CD4-positive, alpha-beta T cell treated with Interleukin-6 for 4 hours (primary cell): ENCODE measurements around the gene CLIC4.

Source experiments
- DNase-seq: peaks from one replicate; pipeline ENCODE4 v3.0.0-alpha.2; 2020; ENCODE audit warnings: mixed read lengths

CLIC4 gene

DNA sequence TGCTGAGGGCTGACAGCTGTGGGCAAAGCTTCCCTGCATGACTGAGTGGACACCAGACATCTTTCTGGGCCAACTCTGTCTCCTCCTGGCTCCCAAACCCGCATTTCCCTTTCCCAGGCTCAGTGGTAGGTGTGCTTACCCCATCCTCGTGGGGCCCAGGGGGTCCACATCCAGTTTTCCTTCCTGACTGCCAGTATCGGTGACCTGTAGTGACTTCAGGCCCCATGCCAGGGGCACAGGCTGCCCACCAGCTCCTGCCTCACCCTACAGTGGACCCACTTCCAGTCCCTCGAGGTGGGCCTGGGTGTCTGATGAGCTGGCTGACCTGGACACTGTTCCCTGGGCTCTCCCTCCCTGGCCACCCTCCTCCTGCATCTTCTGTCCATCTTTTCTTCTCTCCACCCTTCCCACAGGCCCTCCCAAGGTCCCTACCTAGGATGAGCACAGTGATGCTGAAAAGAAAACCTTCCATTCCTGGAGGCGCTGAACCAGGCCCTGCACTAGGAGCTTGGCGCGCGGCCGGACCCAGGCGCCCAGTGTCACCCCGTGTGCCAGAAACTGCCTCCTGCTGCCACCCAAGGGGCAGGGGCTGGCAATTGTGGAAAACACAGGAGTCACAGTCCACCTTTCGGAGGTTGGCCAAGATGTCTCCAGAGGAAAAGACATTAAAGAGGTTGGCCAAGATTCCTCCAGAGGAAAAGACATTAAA lies 117.7 kb downstream of the CLIC4 start:
- DNase-seq: no peak

DNA sequence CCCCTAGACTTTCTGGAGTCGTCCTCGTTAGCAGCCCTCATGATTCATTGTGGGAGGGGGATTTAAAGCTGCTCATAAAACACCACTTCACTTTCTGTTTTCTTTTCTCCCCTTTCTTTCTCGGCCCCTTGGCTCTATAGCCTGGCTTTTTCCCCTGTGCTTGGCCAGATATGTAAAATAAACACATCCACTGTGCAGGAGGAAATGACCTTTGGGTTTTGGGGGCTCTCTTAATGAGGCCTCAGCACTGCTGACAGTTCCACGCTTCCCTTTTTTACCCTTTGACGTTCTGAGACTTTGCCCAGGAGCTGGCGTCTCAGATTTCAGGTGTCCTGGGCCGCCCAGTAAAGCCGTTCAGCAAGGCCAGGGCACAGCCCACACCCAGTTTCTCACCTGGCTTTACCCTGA lies 119.1 kb downstream of the CLIC4 start:
- DNase-seq: no peak

GRCh38 chr1:24865168-24865567 lies 119.9 kb downstream of the CLIC4 start:
- no peak for DNase-seq

DNA sequence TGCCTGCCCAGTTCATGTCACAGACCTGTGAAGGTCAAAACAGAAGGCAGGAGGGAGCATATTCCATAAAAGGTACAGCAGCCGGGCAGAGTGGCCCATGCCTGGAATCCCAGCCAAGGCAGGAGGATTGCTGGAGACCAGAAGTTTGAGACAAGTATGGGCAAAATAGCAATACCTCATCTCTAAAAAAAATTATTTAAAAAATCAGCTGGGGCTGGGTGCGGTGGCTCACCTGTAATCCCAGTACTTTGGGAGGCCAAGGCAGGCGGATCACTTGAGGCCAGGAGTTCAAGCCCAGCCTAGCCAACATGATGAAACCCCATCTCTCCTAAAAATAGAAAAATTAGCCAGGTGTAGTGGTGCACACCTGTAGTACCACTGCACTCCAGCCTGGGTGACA lies 120.3 kb downstream of the CLIC4 start:
- DNase-seq: no peak

GRCh38 chr1:24866211-24867083 lies 121.2 kb downstream of the CLIC4 start:
- DNase-seq: no peak

DNA sequence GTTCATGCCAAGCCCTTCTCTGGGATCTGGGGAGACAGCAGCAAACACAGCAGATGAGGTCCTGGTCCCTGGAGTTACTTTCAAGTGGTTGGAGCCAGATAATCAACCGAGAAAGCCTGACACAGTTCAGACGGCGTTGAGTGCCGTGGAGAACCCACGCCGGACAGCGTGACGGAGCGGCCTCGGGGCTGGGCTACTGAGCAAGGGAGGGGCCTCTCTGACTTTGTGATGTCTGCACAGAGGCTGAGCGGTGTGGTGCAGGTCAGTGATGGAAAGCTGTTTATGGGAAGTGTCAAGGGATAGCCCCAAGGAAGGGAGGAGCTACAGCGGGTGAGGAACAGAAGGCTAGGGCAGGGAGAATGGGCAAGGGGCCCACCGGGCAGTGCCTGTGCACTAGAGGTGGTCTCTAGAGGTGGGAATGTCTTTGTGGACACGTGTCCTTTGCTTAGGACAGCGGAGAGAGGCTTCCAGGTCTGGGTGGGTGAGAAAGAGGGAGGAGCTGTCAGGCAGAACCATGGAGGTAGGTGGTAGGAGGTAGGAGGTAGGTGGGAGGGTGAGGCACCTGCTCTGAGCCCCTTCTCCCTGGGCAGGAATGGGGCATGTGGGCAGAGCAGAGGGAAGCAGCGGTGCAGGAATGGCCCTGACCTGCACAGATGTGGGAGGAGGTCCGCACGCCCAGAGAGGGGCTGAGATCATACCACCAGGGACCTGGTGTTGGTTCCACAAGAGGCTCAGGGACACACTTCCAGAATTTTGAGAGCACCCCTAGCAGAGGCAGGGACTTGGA lies 122.0 kb downstream of the CLIC4 start:
- no peak for DNase-seq

DNA sequence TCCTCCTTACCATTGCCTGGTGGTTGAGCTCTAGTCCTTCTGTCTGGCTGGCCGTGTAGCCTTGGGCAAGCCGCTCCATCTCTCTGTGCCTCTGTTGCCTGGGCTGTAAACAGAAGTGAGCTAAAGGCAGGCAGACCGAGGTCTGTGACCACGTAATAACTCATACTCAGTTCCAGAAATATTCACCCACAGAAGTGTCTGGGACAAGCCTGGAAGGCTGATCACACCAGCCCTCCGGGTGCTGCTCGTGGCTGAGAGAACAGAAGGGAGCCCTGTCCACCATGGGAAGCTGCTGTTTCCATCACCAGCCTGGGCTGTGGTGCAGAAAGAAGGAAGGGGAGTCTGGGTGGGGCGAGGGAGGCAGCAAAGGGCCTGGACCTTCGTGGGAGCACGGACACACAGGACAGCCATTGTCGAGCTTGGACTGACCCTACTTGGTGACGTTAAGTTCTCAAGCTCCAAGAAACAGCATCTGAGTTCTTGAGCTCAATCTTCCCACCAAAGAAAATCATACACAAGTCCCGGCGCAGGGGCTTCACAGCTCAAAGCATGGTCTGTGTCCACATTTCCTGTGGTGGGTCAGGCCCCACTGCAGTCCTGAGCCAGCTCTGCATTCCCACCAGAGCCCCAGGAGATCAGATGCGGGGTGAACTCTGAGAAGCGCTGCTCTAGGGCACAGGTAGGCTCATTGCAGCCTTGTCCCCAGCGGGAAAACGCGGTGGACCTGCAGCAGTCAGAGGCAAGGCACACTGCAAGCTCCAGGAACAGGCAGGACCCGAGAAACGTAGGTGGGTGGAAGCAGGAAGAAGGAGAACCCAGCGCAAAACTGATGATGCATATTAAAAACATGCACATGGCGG lies 123.0 kb downstream of the CLIC4 start:
- no peak for DNase-seq

DNA sequence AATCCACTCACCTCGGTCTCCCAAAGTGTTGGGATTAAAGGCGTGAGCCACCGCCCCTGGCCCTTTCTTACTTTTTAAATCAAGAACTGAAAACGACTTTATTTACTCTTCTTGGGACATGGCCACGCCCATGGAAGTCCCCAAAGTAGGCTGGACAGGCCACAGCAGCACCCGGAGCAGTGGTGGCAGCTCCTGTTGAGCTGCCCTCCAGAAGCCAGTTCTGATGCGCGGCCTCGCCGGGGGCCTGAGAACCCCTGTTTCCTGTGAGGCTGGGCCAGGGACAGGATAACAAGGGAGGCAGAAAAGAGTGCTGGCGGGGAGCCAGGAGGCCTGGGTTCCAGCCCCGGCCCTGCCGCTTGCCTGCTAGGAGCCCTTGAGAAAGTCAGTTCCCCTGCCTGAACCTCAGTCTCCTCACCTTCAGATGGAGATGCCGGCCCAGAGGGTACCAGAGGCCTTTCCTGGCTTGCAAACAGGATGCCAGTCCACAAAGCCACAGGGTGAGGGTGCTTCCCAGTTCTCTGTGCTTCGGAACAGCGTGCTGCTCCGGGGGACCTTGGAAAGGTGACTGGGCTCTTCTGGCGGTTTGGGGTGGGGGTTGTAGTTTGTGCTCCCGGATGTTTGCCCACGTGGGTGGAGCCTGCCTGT lies 125.4 kb downstream of the CLIC4 start:
- DNase-seq: peak; percentile 41

DNA sequence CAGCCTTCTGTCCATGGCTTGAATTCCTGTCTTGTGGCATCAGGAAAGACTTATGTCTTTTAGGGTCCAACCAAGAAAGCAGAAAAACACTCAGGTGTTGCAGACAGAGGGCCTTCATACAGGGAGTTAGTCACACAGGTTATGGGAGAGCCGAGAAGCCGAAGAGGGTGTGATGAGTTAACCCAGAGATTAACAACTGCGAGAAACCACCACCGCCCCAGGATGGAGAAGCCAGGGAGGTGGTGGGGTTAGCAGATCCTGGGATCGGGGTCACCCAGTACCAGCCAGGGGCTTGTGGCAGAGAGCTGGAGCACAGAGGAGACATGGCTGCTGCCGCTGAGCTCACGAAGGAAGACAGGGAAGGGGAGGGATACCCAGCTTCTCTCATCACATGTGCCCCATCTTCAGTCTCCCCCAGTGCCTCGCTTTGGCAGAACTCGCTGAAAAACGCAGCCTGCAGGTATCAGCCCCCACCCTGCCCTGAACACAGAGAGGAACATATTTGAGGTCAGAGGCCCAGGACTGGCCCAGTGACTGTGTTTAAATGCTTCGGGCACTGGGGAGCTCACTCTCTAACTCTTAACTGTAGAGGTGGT lies 126.2 kb downstream of the CLIC4 start:
- DNase-seq: no peak

GRCh38 chr1:24872061-24872850 lies 127.0 kb downstream of the CLIC4 start:
- DNase-seq: no peak

- DNase-seq: no peak
Observed at GRCh38 chr1:24873148-24873547, 127.9 kb downstream of the CLIC4 start.

DNA sequence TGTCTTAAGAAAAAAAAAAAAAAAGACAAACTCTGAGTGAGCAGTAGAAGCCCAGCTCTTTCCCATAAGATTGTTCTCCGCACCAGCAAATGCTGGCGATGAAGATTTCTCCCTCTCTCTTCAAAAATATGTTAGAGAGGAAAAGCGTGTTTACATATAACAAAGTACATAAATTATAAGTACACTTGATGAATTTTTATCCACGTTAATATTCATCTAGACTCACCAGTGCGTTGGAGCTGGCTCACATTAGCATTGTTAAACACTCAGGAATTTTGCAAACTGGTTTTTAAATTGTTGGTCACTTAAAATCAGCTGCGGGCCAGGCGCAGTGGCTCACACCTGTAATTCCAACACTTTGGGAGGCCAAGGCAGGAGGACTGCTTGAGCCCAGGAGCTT lies 128.8 kb downstream of the CLIC4 start:
- DNase-seq: no peak

- no peak for DNase-seq
Observed at GRCh38 chr1:24874611-24875234, 129.5 kb downstream of the CLIC4 start.

DNA sequence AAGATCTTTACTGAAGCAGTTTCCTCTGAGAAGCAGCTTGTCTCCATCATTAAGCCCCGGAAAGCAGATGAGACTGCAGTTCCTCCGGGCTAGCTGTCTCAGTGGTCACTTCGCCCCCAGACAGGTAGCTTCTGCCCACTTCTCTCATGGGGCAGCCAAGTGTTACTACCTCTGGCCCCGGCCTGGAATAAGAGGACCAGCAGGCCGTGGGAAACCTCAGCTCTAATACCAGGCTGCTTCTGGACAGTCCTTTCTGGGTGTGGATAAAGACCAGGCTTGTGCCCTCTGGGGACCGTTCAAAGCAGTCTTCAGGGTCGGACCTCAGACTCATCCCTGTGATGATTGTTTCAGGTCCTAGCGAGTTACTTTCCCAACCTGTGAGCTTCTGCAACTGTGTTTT lies 130.0 kb downstream of the CLIC4 start:
- DNase-seq: no peak

DNA sequence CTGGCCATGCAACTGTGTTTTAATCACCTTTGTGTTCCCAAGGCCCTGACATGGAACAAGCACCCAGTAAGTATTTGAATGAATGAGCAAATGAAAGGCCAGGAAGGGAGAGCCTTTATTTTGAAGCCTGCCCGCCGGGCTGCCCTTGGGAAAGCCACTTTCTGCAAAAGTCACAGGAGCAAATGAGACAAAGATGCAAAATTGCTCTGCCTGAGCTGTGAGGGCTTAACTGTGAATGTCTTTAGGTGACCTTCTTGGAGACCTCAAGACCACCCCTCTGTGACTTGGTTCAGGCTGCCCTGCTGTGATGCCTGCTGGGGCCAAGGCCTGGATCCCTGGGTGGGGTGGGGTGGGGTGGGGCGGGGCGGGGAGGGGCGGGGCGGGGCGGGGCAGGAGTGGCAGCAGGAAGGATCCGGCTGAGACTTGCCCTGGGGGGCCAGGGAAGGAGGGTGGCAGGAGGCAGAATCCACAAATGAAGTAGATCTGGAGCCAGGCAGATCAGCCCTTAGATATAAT lies 130.8 kb downstream of the CLIC4 start:
- no peak for DNase-seq

DNA sequence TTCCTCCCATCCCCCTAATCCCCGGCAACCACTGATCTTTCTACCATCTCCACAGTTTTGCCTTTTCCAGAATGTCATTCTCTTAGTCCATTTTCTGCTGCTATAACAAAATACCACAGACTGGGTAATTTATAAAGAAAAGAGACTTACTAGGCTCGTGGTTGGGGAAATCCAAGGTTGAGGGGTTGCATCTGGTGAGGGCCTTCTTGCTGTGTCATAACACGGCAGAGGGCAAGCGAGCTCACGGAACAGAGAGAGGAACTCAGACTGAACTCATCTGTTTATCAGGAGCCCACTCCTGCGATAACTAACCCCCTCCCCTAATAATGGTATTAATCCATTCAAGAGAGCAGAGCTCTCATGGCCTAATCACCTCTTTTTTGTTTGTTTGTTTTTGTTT lies 132.8 kb downstream of the CLIC4 start:
- no peak for DNase-seq

- DNase-seq: no peak
Observed at GRCh38 chr1:24878775-24879742, 133.8 kb downstream of the CLIC4 start.

- no peak for DNase-seq
Observed at GRCh38 chr1:24881034-24881433, 135.8 kb downstream of the CLIC4 start.

DNA sequence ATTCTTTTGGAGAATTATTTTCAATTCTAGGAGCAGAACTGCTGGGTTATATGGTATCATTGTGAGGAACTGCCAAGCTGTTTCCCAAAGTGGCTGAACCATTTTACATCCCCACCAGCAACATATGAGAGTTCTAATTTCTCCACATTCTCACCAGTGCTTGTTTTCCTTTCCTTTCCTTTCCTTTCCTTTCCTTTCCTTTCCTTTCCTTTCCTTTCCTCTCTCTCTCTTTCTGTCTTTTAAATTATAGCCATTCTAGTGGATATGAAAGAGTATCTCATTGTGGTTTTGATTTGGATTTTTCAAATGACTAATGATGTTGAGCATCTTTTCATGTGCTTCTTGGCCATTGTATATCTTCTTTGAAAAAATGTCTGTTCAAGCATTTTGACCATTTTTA lies 139.5 kb downstream of the CLIC4 start:
- DNase-seq: no peak
